ENCODE data around the gene PPM1N. TPM values are rescaled to one million over a fixed set of nuclear protein-coding genes. Genes with fewer than 3 reads are reported as not detected.

PPM1N gene
- 0.99 and 2.4 TPM in 2 replicates for total RNA-seq (ENCODE audit: low replicate concordance)

GRCh38 chr19:45498411-45499195 lies at the start of gene PPM1N:
Gene PPM1N, plus strand, starts transcription at chr19:45498443. Its CDS starts 30 bp downstream, at chr19:45498473.
- no peak for TF ChIP-seq CTCF (IDR thresholded peaks at IDR 0.05; ENCODE audit: insufficient read depth, low read length)
- H3K4me3 ChIP-seq (ENCODE audit: low read depth, low read length), result peak within 1 kb of the TSS; percentile 61
- no peak for DNase-seq (ENCODE audit: low read depth)

- peak; percentile 20 for DNase-seq (ENCODE audit: low read depth)
- H3K4me3 ChIP-seq (ENCODE audit: low read depth, low read length), result no peak overlapping the region
- no peak for TF ChIP-seq CTCF (IDR thresholded peaks at IDR 0.05; ENCODE audit: insufficient read depth, low read length)
Observed at GRCh38 chr19:45448887-45449299, 49.4 kb upstream of the PPM1N start.

- DNase-seq (ENCODE audit: low read depth), result no peak
- peak overlapping the region; percentile 67 for H3K4me3 ChIP-seq (ENCODE audit: low read depth, low read length)
- TF ChIP-seq CTCF (IDR thresholded peaks at IDR 0.05; ENCODE audit: insufficient read depth, low read length), result no peak
Observed at GRCh38 chr19:45450012-45450333, 48.3 kb upstream of the PPM1N start.

GRCh38 chr19:45451131-45451849 lies 47.0 kb upstream of the PPM1N start:
- DNase-seq (ENCODE audit: low read depth), result peak; percentile 58
- no peak for TF ChIP-seq CTCF (IDR thresholded peaks at IDR 0.05; ENCODE audit: insufficient read depth, low read length)

GRCh38 chr19:45451850-45452387 lies 46.3 kb upstream of the PPM1N start:
- DNase-seq (ENCODE audit: low read depth), result no peak
- TF ChIP-seq CTCF (IDR thresholded peaks at IDR 0.05; ENCODE audit: insufficient read depth, low read length), result no peak
- no peak overlapping the region for H3K4me3 ChIP-seq (ENCODE audit: low read depth, low read length)

More at GRCh38 chr19:45451131-45451849, 47.0 kb upstream of the PPM1N start:
- peak overlapping the region; percentile 73 for H3K4me3 ChIP-seq (ENCODE audit: low read depth, low read length)

- TF ChIP-seq CTCF (IDR thresholded peaks at IDR 0.05; ENCODE audit: insufficient read depth, low read length), result no peak
- peak overlapping the region; percentile 48 for H3K4me3 ChIP-seq (ENCODE audit: low read depth, low read length)
- DNase-seq (ENCODE audit: low read depth), result peak; percentile 99
Observed at GRCh38 chr19:45455707-45456499, 42.3 kb upstream of the PPM1N start.

All from fibroblast of the aortic adventitia (primary cell).